H1 (cell line): Measurements from ENCODE around the gene DOCK9. TPM values are rescaled to one million over a fixed set of nuclear protein-coding genes. Genes with fewer than 3 reads are reported as not detected.

Source experiments
- CTCF ChIA-PET: fragments of 300-600 bp; sonication (Branson Sonifier 250); formaldehyde crosslinking; loops from one replicate; lab custom pipeline; 2021; ENCODE audit not compliant: partially characterized antibody; lab: Charles Lee
- POLR2A ChIA-PET: fragments of 300-600 bp; sonication (Branson Sonifier 250); formaldehyde crosslinking; loops from one replicate; lab custom pipeline; 2021; ENCODE audit warnings: inconsistent platforms; ENCODE audit not compliant: partially characterized antibody; lab: Charles Lee
- DNase-seq, 2 experiments: peaks; one replicate each; pipeline versions ENCODE4 v3.0.0 to v3.0.0-alpha.2; 2010 to 2022; ENCODE audit warnings: low spot score in 2 of 2, low read depth in 1 of 2, mixed read lengths in 1 of 2
- FAIRE-seq: peaks from 2 replicates; lab custom pipeline; 2011; peaks lifted over from hg19 to GRCh38; lab: Jason Lieb, UNC
- H2AFZ ChIP-seq: 2 replicates; pipeline ENCODE4 v1.8.1; 2012; ENCODE audit warnings: low read length, inconsistent platforms
- H2AK5ac ChIP-seq: 2 replicates; pipeline ENCODE4 v1.6.1; 2013; ENCODE audit warnings: low read depth, low read length
- H2BK120ac ChIP-seq: replicated peaks from 2 replicates; pipeline ENCODE3; 2013; ENCODE audit warnings: low read depth, low read length, inconsistent platforms
- H2BK12ac ChIP-seq: 2 replicates; pipeline ENCODE4 v1.6.1; 2013; ENCODE audit warnings: low read depth, low read length
- H2BK15ac ChIP-seq: 2 replicates; pipeline ENCODE4 v1.6.1; 2013; ENCODE audit warnings: low read length
- H2BK20ac ChIP-seq: 2 replicates; pipeline ENCODE4 v1.6.1; 2013; ENCODE audit warnings: low read length
- H2BK5ac ChIP-seq: 2 replicates; pipeline ENCODE4 v1.6.1; 2013; ENCODE audit warnings: low read depth, low read length
- H3K14ac ChIP-seq: 2 replicates; pipeline ENCODE4 v1.6.1; 2013; ENCODE audit warnings: inconsistent platforms; ENCODE audit not compliant: insufficient read length
- H3K18ac ChIP-seq: 2 replicates; pipeline ENCODE4 v1.6.1; 2013; ENCODE audit warnings: low read length; ENCODE audit errors: extremely low read depth
- H3K23ac ChIP-seq: 2 replicates; pipeline ENCODE4 v1.6.1; 2013; ENCODE audit warnings: inconsistent platforms; ENCODE audit not compliant: insufficient read length
- H3K23me2 ChIP-seq: 2 replicates; pipeline ENCODE4 v1.6.1; 2013; ENCODE audit warnings: low read depth, low read length
- H3K27ac ChIP-seq: 2 replicates; pipeline ENCODE4 v1.6.1; 2011; ENCODE audit warnings: low read depth, low read length, inconsistent platforms
- H3K27me3 ChIP-seq, 4 experiments: replicated peaks in 1 of 4; 1 replicate in 1 of 4; 2 replicates in 3 of 4; pipeline versions ENCODE4 v1.6.1 to v1.8.1; 2011 to 2013; ENCODE audit warnings: low read length in 3 of 4, mild to moderate bottlenecking in 3 of 4, inconsistent platforms in 2 of 4, mixed read lengths in 2 of 4, moderate library complexity in 1 of 4; ENCODE audit not compliant: control insufficient read depth in 3 of 4, insufficient read depth in 3 of 4; ENCODE audit errors: extremely low read depth in 1 of 4
- H3K36me3 ChIP-seq, 4 experiments: 2 replicates each; pipeline versions ENCODE4 v1.6.1 to v1.8.1; 2011 to 2013; ENCODE audit warnings: mild to moderate bottlenecking in 4 of 4, low read length in 3 of 4, moderate library complexity in 2 of 4, control low read depth in 1 of 4, inconsistent platforms in 1 of 4; ENCODE audit not compliant: insufficient read depth in 4 of 4, control insufficient read depth in 2 of 4
- H3K4ac ChIP-seq: replicated peaks from 2 replicates; pipeline ENCODE3; 2013; ENCODE audit warnings: low read length, low read depth, mixed read lengths, inconsistent platforms; ENCODE audit not compliant: insufficient read length
- H3K4me1 ChIP-seq, 4 experiments: replicated peaks in 1 of 4; 1 replicate in 1 of 4; 2 replicates in 3 of 4; pipeline versions ENCODE4 v1.6.1 to v1.8.1; 2011 to 2013; ENCODE audit warnings: low read length in 3 of 4, inconsistent platforms in 2 of 4, mixed read lengths in 1 of 4; ENCODE audit not compliant: insufficient read depth in 4 of 4, control insufficient read depth in 3 of 4
- H3K4me2 ChIP-seq, 2 experiments: 2 replicates each; pipeline versions ENCODE4 v1.6.1 to v1.8.1; 2011 to 2013; ENCODE audit warnings: low read depth in 2 of 2, low read length in 2 of 2, control low read depth in 1 of 2, inconsistent platforms in 1 of 2, mild to moderate bottlenecking in 1 of 2; ENCODE audit not compliant: insufficient read depth in 1 of 2
- H3K4me3 ChIP-seq, 4 experiments: fragments of 200-600, 300-600 bp in 1 of 4; sonication (generic), shearing (Covaris generic), sonication (Bioruptor Twin) in 1 of 4; 2 replicates each; pipeline versions ENCODE4 v1.5.1 to v1.8.1; 2011 to 2016; ENCODE audit warnings: low read length in 4 of 4, low read depth in 3 of 4, control low read depth in 2 of 4, inconsistent platforms in 2 of 4, mild to moderate bottlenecking in 2 of 4, mixed read lengths in 1 of 4, moderate library complexity in 1 of 4; ENCODE audit not compliant: insufficient read depth in 2 of 4; ENCODE audit errors: extremely low read depth in 1 of 4
- H3K56ac ChIP-seq: replicated peaks from 2 replicates; pipeline ENCODE3; 2013; ENCODE audit warnings: low read depth, mild to moderate bottlenecking, mixed read lengths, low read length, inconsistent platforms; ENCODE audit not compliant: insufficient read length
- H3K79me1 ChIP-seq: 2 replicates; pipeline ENCODE4 v1.6.1; 2013; ENCODE audit warnings: low read depth, low read length, control low read depth
- H3K79me2 ChIP-seq, 2 experiments: 2 replicates each; pipeline versions ENCODE4 v1.6.1 to v1.8.1; 2012 to 2013; ENCODE audit warnings: low read length in 2 of 2, mild to moderate bottlenecking in 2 of 2, inconsistent platforms in 1 of 2; ENCODE audit not compliant: insufficient read depth in 2 of 2, control insufficient read depth in 1 of 2
- H3K9ac ChIP-seq, 4 experiments: replicated peaks in 1 of 4; 1 replicate in 1 of 4; 2 replicates in 3 of 4; pipeline versions ENCODE4 v1.6.1 to v1.8.1; 2011 to 2013; ENCODE audit warnings: low read depth in 3 of 4, low read length in 3 of 4, control low read depth in 2 of 4, mild to moderate bottlenecking in 2 of 4, moderate library complexity in 2 of 4, inconsistent platforms in 1 of 4; ENCODE audit errors: extremely low read depth in 1 of 4
- H3K9me3 ChIP-seq, 2 experiments: 2 replicates each; pipeline versions ENCODE4 v1.6.1 to v1.8.1; 2012 to 2013; ENCODE audit warnings: mild to moderate bottlenecking in 2 of 2, moderate library complexity in 2 of 2, control low read depth in 1 of 2, inconsistent platforms in 1 of 2, low read depth in 1 of 2, low read length in 1 of 2, mixed read lengths in 1 of 2; ENCODE audit not compliant: insufficient read depth in 2 of 2
- H4K20me1 ChIP-seq, 2 experiments: replicated peaks in 1 of 2; 2 replicates each; pipeline versions ENCODE3 to v1.8.1; 2011 to 2013; ENCODE audit warnings: inconsistent platforms in 2 of 2, low read length in 2 of 2, mild to moderate bottlenecking in 1 of 2; ENCODE audit not compliant: insufficient read depth in 2 of 2, control insufficient read depth in 1 of 2
- H4K5ac ChIP-seq: 2 replicates; pipeline ENCODE4 v1.6.1; 2013; ENCODE audit warnings: low read length, low read depth, mixed read lengths, inconsistent platforms; ENCODE audit not compliant: insufficient read length
- H4K8ac ChIP-seq: 2 replicates; pipeline ENCODE4 v1.8.0; 2013; ENCODE audit warnings: mild to moderate bottlenecking, moderate library complexity, low read length, inconsistent platforms; ENCODE audit not compliant: insufficient read depth; ENCODE audit errors: extremely low read depth
- H4K91ac ChIP-seq: replicated peaks from 2 replicates; pipeline ENCODE3; 2013; ENCODE audit warnings: low read length, mixed read lengths, inconsistent platforms; ENCODE audit not compliant: insufficient read length
- KDM4A ChIP-seq: IDR thresholded peaks from one replicate; pipeline ENCODE4 v1.7.1; 2012; ENCODE audit warnings: low read depth, mild to moderate bottlenecking, moderate library complexity, low read length, inconsistent platforms; ENCODE audit not compliant: severe bottlenecking
- KDM5A ChIP-seq: fragments of 200-600 bp; IDR thresholded peaks from 2 replicates; pipeline ENCODE4 v1.7.1; 2012; ENCODE audit warnings: mild to moderate bottlenecking, low read length, inconsistent platforms, mixed read lengths
- SP4 ChIP-seq: IDR thresholded peaks from 2 replicates; pipeline ENCODE4 v1.6.1; 2012; ENCODE audit warnings: low read length, inconsistent platforms
- SUZ12 ChIP-seq: fragments of 200-600 bp; sonication (generic); IDR thresholded peaks from 2 replicates; pipeline ENCODE4 v1.6.1; 2012; ENCODE audit warnings: mild to moderate bottlenecking, inconsistent platforms, low read length, moderate library complexity, mixed read lengths
- WGBS, 2 experiments: shearing (Covaris generic) in 1 of 2; methylation state at CpG; one replicate each; pipeline versions ENCODE4 v1.1.6 to v1.1.7; 2013 to 2015; ENCODE audit warnings: low lambda C conversion rate in 2 of 2, mixed read lengths in 2 of 2, inconsistent platforms in 1 of 2, low coverage in 1 of 2, missing lambda C conversion rate in 1 of 2; ENCODE audit not compliant: insufficient replicate concordance in 2 of 2, insufficient coverage in 1 of 2, insufficient read length in 1 of 2; ENCODE audit errors: extremely low coverage in 1 of 2, missing lambda C conversion rate in 1 of 2; 5-methylcytosine and 5-hydroxymethylcytosine counted together
- polyA plus RNA-seq, 7 experiments: library from polyadenylated mRNA; depleted of rRNA in 3 of 7; stranded (reverse) in 5 of 7; unstranded in 2 of 7; fragments of >200 nt in 5 of 7; fragments of 200-250 nt in 2 of 7; gene quantifications; 1 replicate in 5 of 7; 2 replicates in 1 of 7; 4 replicates in 1 of 7; pipeline versions ENCODE4 v1.2.1 to v1.2.3, GENCODE V29; 2011 to 2013; ENCODE audit warnings: missing spikeins in 2 of 7, mixed read lengths in 2 of 7
- total RNA-seq: library from RNA; stranded (reverse); fragmentation: NEBNext Ultra II Directional; extraction: Animal tissue kit (Norgen Biotek cat#: 25700); gene quantifications from 2 replicates; pipeline ENCODE4 v1.2.1, GENCODE V29; 2021
- TF ChIP-seq, protein P1 (sequence below): IDR thresholded peaks from 2 replicates; pipeline ENCODE4 v1.6.1; 2012; ENCODE audit warnings: inconsistent platforms

The DOCK9 gene
- total and polyA plus RNA-seq, 2 of the 8 experiments (the other 6 are each of a cell fraction or from before 2014, with no cell fraction given): 21.6 to 31.5 TPM

DNA sequence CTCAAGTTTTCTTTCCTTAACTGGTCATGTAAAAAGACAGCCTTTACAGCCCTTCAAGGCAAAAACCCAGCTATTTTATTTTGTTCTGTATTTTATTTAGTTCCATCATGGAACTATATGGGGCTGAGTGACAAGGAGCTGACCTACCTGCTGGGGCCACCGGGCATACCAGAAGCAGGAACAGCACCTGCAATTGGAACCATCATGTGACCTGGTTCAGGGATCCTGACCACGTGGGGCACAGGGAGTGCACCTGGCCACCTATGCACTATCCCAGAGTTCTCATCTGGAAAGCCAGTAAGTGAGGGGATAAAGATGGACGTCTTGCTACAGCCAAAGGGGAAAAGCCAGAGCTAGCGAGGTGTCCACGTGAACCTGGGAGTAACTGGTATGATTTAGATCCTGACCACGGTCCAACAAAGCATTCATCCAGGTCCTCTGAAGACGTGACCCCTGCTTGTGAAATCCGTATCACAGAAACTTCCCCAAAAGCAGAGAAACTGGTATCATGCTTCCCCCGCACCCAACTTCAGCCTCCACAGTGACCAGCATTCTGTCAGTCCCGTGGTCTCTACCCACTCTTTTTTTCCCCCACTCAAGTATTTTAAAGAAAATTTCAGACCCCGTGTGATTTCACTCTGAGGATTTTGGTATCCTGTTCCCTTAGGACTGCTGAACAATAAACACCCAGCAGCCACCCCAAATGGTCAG is 184.9 kb downstream of the DOCK9 start:
- no peak overlapping the region for H2BK5ac ChIP-seq
- H2BK20ac ChIP-seq: no peak overlapping the region
- POLR2A ChIA-PET: no interaction called here
- H3K4me1 ChIP-seq: no peaks in the 10 kb centered on the region
- H3K9ac ChIP-seq: no peak overlapping the region; a peak in 1 of 7 replicates
- no peak overlapping the region for H2AFZ ChIP-seq
- no peak overlapping the region for H3K23ac ChIP-seq
- no peaks in the 10 kb centered on the region; a peak in 2 of 8 replicates for H3K36me3 ChIP-seq
- H2BK120ac ChIP-seq: no peak overlapping the region
- FAIRE-seq (no peak), DNase-seq (peak in 1 of 2 experiments; percentile 24)
- H2AK5ac ChIP-seq: no peak overlapping the region
- H3K79me2 ChIP-seq: no peaks in the 10 kb centered on the region
- no peak overlapping the region for H4K8ac ChIP-seq
- H3K23me2 ChIP-seq: no peaks in the 10 kb centered on the region
- CTCF ChIA-PET: interaction anchor here (1.6 to 1.9 kb wide), 3 partner anchors 20 to 102 kb away, joined by 4 read pairs; no protein-coding TSS in a partner anchor
- H3K56ac ChIP-seq: no peak overlapping the region
- WGBS, 2 experiments: 92% methylated on average over 11 of the region's 11 CpGs; no CpG with 5 or more reads in 1 of the 2 experiments
- H2BK12ac ChIP-seq: no peak overlapping the region
- H4K91ac ChIP-seq: no peak overlapping the region
- no peak overlapping the region for H3K4me2 ChIP-seq
- H3K18ac ChIP-seq: no peak overlapping the region
- peaks cover 2% of the 10 kb centered on the region; the same call in 1 of the 2 replicates for H3K79me1 ChIP-seq
- H3K4ac ChIP-seq: no peak overlapping the region
- no peak overlapping the region for H2BK15ac ChIP-seq
- H3K14ac ChIP-seq: no peak overlapping the region
- no peaks in the 10 kb centered on the region for H3K27me3 ChIP-seq
- H3K4me3 ChIP-seq: no peak overlapping the region
- H4K20me1 ChIP-seq: no peaks in the 10 kb centered on the region
- H4K5ac ChIP-seq: no peak overlapping the region
- H3K9me3 ChIP-seq: no peaks in the 10 kb centered on the region
- no peak overlapping the region for H3K27ac ChIP-seq
- TF ChIP-seq KDM4A (no peak), SP4 (no peak), KDM5A (no peak), SUZ12 (no peak)
- TF ChIP-seq, protein P1, sequence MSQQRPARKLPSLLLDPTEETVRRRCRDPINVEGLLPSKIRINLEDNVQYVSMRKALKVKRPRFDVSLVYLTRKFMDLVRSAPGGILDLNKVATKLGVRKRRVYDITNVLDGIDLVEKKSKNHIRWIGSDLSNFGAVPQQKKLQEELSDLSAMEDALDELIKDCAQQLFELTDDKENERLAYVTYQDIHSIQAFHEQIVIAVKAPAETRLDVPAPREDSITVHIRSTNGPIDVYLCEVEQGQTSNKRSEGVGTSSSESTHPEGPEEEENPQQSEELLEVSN: no peak
